Ishikawa (cell line): ENCODE measurements around the gene LRPAP1.

Experiments
- CEBPB ChIP-seq: IDR thresholded peaks from 2 replicates; pipeline ENCODE4 v1.6.1; 2012
- EGR1 ChIP-seq: IDR thresholded peaks from 2 replicates; pipeline ENCODE4 v1.6.1; 2012
- RAD21 ChIP-seq: IDR thresholded peaks from 2 replicates; pipeline ENCODE4 v1.6.1; 2012; ENCODE audit warnings: low read depth
- USF1 ChIP-seq: IDR thresholded peaks from 2 replicates; pipeline ENCODE4 v1.6.1; 2012

- TF ChIP-seq EGR1, result no peak
- no peak for TF ChIP-seq USF1
- TF ChIP-seq RAD21, result no peak
- TF ChIP-seq CEBPB, result no peak
These were observed 6.4 kb downstream of the LRPAP1 start for GRCh38 chr4:3525532-3526430.
